Liver (tissue), 9 donors: Measurements from ENCODE around the gene GPANK1. TPM values are rescaled to one million over a fixed set of nuclear protein-coding genes. Genes with fewer than 3 reads are reported as not detected.

Experiments used
- DNase-seq: peaks from one replicate; pipeline ENCODE4 v3.0.0-alpha.2; 2017; ENCODE audit warnings: low spot score
- H3K27ac ChIP-seq, 2 donors: one replicate each; pipeline ENCODE4 v1.7.0; 2013; ENCODE audit warnings: inconsistent platforms in 2 of 2, low read length in 2 of 2, control low read depth in 1 of 2, low read depth in 1 of 2, mild to moderate bottlenecking in 1 of 2
- H3K27me3 ChIP-seq, 4 donors: one replicate each; pipeline versions ENCODE4 v1.6.1 to v1.7.0; 2013; ENCODE audit warnings: low read length in 3 of 4, inconsistent platforms in 1 of 4, mild to moderate bottlenecking in 1 of 4, moderate library complexity in 1 of 4; ENCODE audit not compliant: control insufficient read depth in 4 of 4, insufficient read depth in 4 of 4
- H3K36me3 ChIP-seq, 4 donors: one replicate each; pipeline versions ENCODE4 v1.6.1 to v1.7.0; 2013; ENCODE audit warnings: low read length in 3 of 4, mild to moderate bottlenecking in 3 of 4, low read depth in 1 of 4, moderate library complexity in 1 of 4; ENCODE audit not compliant: control insufficient read depth in 4 of 4, insufficient read depth in 3 of 4
- H3K4me1 ChIP-seq, 4 donors: one replicate each; pipeline versions ENCODE4 v1.6.1 to v1.7.0; 2013; ENCODE audit warnings: low read length in 3 of 4, mild to moderate bottlenecking in 3 of 4, moderate library complexity in 1 of 4; ENCODE audit not compliant: control insufficient read depth in 4 of 4, insufficient read depth in 4 of 4
- H3K4me3 ChIP-seq, 3 donors: one replicate each; pipeline versions ENCODE4 v1.6.1 to v1.7.0; 2013; ENCODE audit warnings: low read length in 3 of 3, control low read depth in 1 of 3, low read depth in 1 of 3, mild to moderate bottlenecking in 1 of 3
- H3K9ac ChIP-seq, 2 donors: one replicate each; pipeline ENCODE4 v1.7.0; 2013; ENCODE audit warnings: low read length in 2 of 2, mild to moderate bottlenecking in 2 of 2, moderate library complexity in 2 of 2, control low read depth in 1 of 2, low read depth in 1 of 2
- H3K9me3 ChIP-seq, 4 donors: one replicate each; pipeline versions ENCODE4 v1.6.1 to v1.7.0; 2013; ENCODE audit warnings: low read length in 3 of 4; ENCODE audit not compliant: control insufficient read depth in 4 of 4
- CTCF ChIP-seq: fragments of 150-350 bp; IDR thresholded peaks from 2 replicates; pipeline ENCODE4 v1.5.1; 2017; ENCODE audit warnings: improper control_type of control experiment, low read depth, low read length; ENCODE audit not compliant: missing input control
- FOXA1 ChIP-seq: IDR thresholded peaks from 2 replicates; pipeline ENCODE4 v1.6.1; 2016; ENCODE audit warnings: antibody characterized with exemption
- FOXA2 ChIP-seq: IDR thresholded peaks from 2 replicates; pipeline ENCODE4 v1.6.1; 2016; ENCODE audit warnings: antibody characterized with exemption
- GABPA ChIP-seq, 2 donors: IDR thresholded peaks in 1 of 2; conservative IDR thresholded peaks in 1 of 2; 2 replicates each; pipeline ENCODE4 v1.6.1; 2016; ENCODE audit warnings: antibody characterized with exemption in 2 of 2, mild to moderate bottlenecking in 1 of 2, moderate library complexity in 1 of 2
- HNF4A ChIP-seq, 2 donors: conservative IDR thresholded peaks; 2 replicates each; pipeline ENCODE4 v1.6.1; 2016; ENCODE audit warnings: antibody characterized with exemption in 2 of 2, mild to moderate bottlenecking in 2 of 2
- HNF4G ChIP-seq: IDR thresholded peaks from 2 replicates; pipeline ENCODE4 v1.6.1; 2016; ENCODE audit warnings: antibody characterized with exemption
- JUND ChIP-seq, 2 donors: IDR thresholded peaks; 2 replicates each; pipeline ENCODE4 v1.6.1; 2016; ENCODE audit warnings: antibody characterized with exemption in 2 of 2
- MAX ChIP-seq: IDR thresholded peaks from 2 replicates; pipeline ENCODE4 v1.6.1; 2016; ENCODE audit warnings: antibody characterized with exemption
- NR2F2 ChIP-seq: IDR thresholded peaks from 2 replicates; pipeline ENCODE4 v1.6.1; 2016; ENCODE audit warnings: antibody characterized with exemption
- RAD21 ChIP-seq, 2 donors: IDR thresholded peaks; 2 replicates each; pipeline ENCODE4 v1.6.1; 2016; ENCODE audit warnings: antibody characterized with exemption in 2 of 2, mild to moderate bottlenecking in 2 of 2
- REST ChIP-seq: IDR thresholded peaks from 2 replicates; pipeline ENCODE4 v1.6.1; 2016; ENCODE audit warnings: antibody characterized with exemption, mild to moderate bottlenecking
- RXRA ChIP-seq, 2 donors: IDR thresholded peaks; 2 replicates each; pipeline ENCODE4 v1.6.1; 2017 to 2018; ENCODE audit warnings: antibody characterized with exemption in 2 of 2, mild to moderate bottlenecking in 1 of 2
- SP1 ChIP-seq: IDR thresholded peaks from 2 replicates; pipeline ENCODE4 v1.6.1; 2018; ENCODE audit warnings: antibody characterized with exemption, mild to moderate bottlenecking
- TAF1 ChIP-seq: conservative IDR thresholded peaks from 2 replicates; pipeline ENCODE4 v1.6.1; 2016; ENCODE audit warnings: antibody characterized with exemption, mild to moderate bottlenecking
- YY1 ChIP-seq: IDR thresholded peaks from 2 replicates; pipeline ENCODE4 v1.6.1; 2016; ENCODE audit warnings: antibody characterized with exemption, mild to moderate bottlenecking
- ZBTB33 ChIP-seq: IDR thresholded peaks from 2 replicates; pipeline ENCODE4 v1.6.1; 2016; ENCODE audit warnings: antibody characterized with exemption
- WGBS: extraction: QIAGEN DNeasy Blood & Tissue Kit; methylation state at CpG from one replicate; pipeline ENCODE4 v1.1.7; 2013; 5-methylcytosine and 5-hydroxymethylcytosine counted together
- polyA plus RNA-seq, 2 donors: library from polyadenylated mRNA; stranded (reverse) in 1 of 2; unstranded in 1 of 2; fragments of 200-250 nt in 1 of 2; fragments of >200 nt in 1 of 2; fragmentation: Nextera tagmentation in 1 of 2; extraction: Ambion mirVana in 1 of 2; gene quantifications; one replicate each; pipeline versions ENCODE4 v1.2.1 to v1.2.3, GENCODE V29; 2013 to 2015
- total RNA-seq, 2 donors: library from RNA; depleted of rRNA; stranded (reverse); fragments of >200 nt; gene quantifications; one replicate each; pipeline ENCODE4 v1.2.3, GENCODE V29; 2014
- donor health status: healthy.
- donor health status: healthy.
- donor health status: healthy.
- donor health status: healthy.
- donor health status: healthy.

Gene GPANK1
- total and polyA plus RNA-seq, 4 donors, result 7.6 to 13.9 (median 11.2) TPM

GRCh38 chr6:31632279-31632946 is 32.4 kb downstream of the GPANK1 start:
- no peaks in the 10 kb centered on the region for H3K27me3 ChIP-seq
- no peak overlapping the region for H3K27ac ChIP-seq
- H3K9ac ChIP-seq, result no peak overlapping the region
- H3K36me3 ChIP-seq, result peaks cover 47 to 88% (median 60%) of the 10 kb centered on the region in 4 donors
- TF ChIP-seq FOXA1 (no peak), RXRA (IDR thresholded peaks at IDR 0.05) (no peak), FOXA2 (no peak), HNF4G (no peak), SP1 (no peak), REST (no peak), CTCF (no peak), TAF1 (no peak), MAX (no peak), YY1 (no peak), GABPA (IDR thresholded peaks at IDR 0.05 in 1 of 2, conservative IDR thresholded peaks at IDR 0.05 in 1 of 2) (no peak), JUND (IDR thresholded peaks at IDR 0.05) (no peak), ZBTB33 (no peak), HNF4A (conservative IDR thresholded peaks at IDR 0.05) (no peak), NR2F2 (no peak), RAD21 (IDR thresholded peaks at IDR 0.05) (no peak)
- 95% methylated on average over 26 of the region's 26 CpGs for WGBS
- H3K4me3 ChIP-seq, result no peak overlapping the region
- peaks cover 2 to 23% (median 17%) of the 10 kb centered on the region in 4 donors for H3K4me1 ChIP-seq
- DNase-seq, result no peak
- H3K9me3 ChIP-seq, result no peaks in the 10 kb centered on the region
